ENCODE measurements around the gene CAGE1. TPM values are rescaled to one million over a fixed set of nuclear protein-coding genes. Genes with fewer than 3 reads are reported as not detected.

The CAGE1 gene
- total RNA-seq, 1 experiment from 2014 or later: 0.29 TPM

GRCh38 chr6:7292596-7293255, 96.8 kb downstream of the CAGE1 start:
- no peak overlapping the region for H3K4me2 ChIP-seq (ENCODE audit: low read length)
- no peaks in the 10 kb centered on the region for H3K4me1 ChIP-seq (ENCODE audit: insufficient read depth, low read length)
- TF ChIP-seq CTCF (conservative IDR thresholded peaks at IDR 0.05; ENCODE audit: low read depth, low read length) (no peak), EZH2 (IDR thresholded peaks at IDR 0.05; ENCODE audit: low read length, unreplicated experiment) (no peak), EZH2phosphoT487 (IDR thresholded peaks at IDR 0.05; ENCODE audit: borderline replicate concordance, low read length) (no peak)
- BruUV-seq (replicated peaks): no TSS peak
- H3K36me3 ChIP-seq (ENCODE audit: low read depth, low read length): peaks cover 69% of the 10 kb centered on the region
- no peak overlapping the region for H3K27ac ChIP-seq (ENCODE audit: low read length)
- H3K27me3 ChIP-seq (ENCODE audit: low read length): no peaks in the 10 kb centered on the region
- no peaks in the 10 kb centered on the region for H3F3A ChIP-seq (ENCODE audit: low read length, unreplicated experiment)
- H3K9me3 ChIP-seq (ENCODE audit: low read length): no peaks in the 10 kb centered on the region
- ChIA-PET CTCF (no interaction called here), POLR2A (ENCODE audit: unreplicated experiment) (interaction anchor here (0.5 kb wide), 1 partner anchor 11 kb away, joined by 3 read pairs; no protein-coding TSS in a partner anchor)
- no peak overlapping the region for H3K4me3 ChIP-seq (ENCODE audit: low read length)
- H3K79me2 ChIP-seq (ENCODE audit: low read length): no peaks in the 10 kb centered on the region
- H2AFZ ChIP-seq (ENCODE audit: low read length): no peak overlapping the region
- 0 out of 2 replicates have a peak, but pooled peaks cover 5% of the 10 kb centered on the region for H4K20me1 ChIP-seq (ENCODE audit: low read length)
- DNase-seq (no peak), ATAC-seq (no peak)
- no peak overlapping the region for H3K9ac ChIP-seq (ENCODE audit: low read length)
- no peaks in the 10 kb centered on the region for H3K9me2 ChIP-seq (replicated peaks; ENCODE audit: low read length)
- intact Hi-C loops (cut with micrococcal nuclease): no loop called here

- no peak for TF ChIP-seq EZH2 (IDR thresholded peaks at IDR 0.05; ENCODE audit: low read length, unreplicated experiment)
- TF ChIP-seq CTCF (conservative IDR thresholded peaks at IDR 0.05; ENCODE audit: low read depth, low read length): no peak
- no peak for TF ChIP-seq EZH2phosphoT487 (IDR thresholded peaks at IDR 0.05; ENCODE audit: borderline replicate concordance, low read length)
- no TSS peak for BruUV-seq (replicated peaks)
- ATAC-seq (no peak), DNase-seq (no peak)
- ChIA-PET POLR2A (ENCODE audit: unreplicated experiment) (no interaction called here), CTCF (no interaction called here)
- peaks cover 68% of the 10 kb centered on the region for H3K36me3 ChIP-seq (ENCODE audit: low read depth, low read length)
- no peaks in the 10 kb centered on the region for H3K79me2 ChIP-seq (ENCODE audit: low read length)
- no peak overlapping the region for H3K4me2 ChIP-seq (ENCODE audit: low read length)
- no peaks in the 10 kb centered on the region for H3K9me2 ChIP-seq (replicated peaks; ENCODE audit: low read length)
- no peak overlapping the region for H3K9ac ChIP-seq (ENCODE audit: low read length)
- no peak overlapping the region for H3K4me3 ChIP-seq (ENCODE audit: low read length)
- no peak overlapping the region for H2AFZ ChIP-seq (ENCODE audit: low read length)
- no peaks in the 10 kb centered on the region for H3K4me1 ChIP-seq (ENCODE audit: insufficient read depth, low read length)
- H3F3A ChIP-seq (ENCODE audit: low read length, unreplicated experiment): no peaks in the 10 kb centered on the region
- no peaks in the 10 kb centered on the region for H4K20me1 ChIP-seq (ENCODE audit: low read length)
- H3K27me3 ChIP-seq (ENCODE audit: low read length): no peaks in the 10 kb centered on the region
- no peaks in the 10 kb centered on the region for H3K9me3 ChIP-seq (ENCODE audit: low read length)
- H3K27ac ChIP-seq (ENCODE audit: low read length): no peak overlapping the region
- intact Hi-C loops (cut with micrococcal nuclease): no loop called here
Observed at GRCh38 chr6:7290079-7290478, 99.5 kb downstream of the CAGE1 start.

- ATAC-seq (no peak), DNase-seq (no peak)
- no TSS peak for BruUV-seq (replicated peaks)
- H3K27me3 ChIP-seq (ENCODE audit: low read length): no peaks in the 10 kb centered on the region
- H3K9me3 ChIP-seq (ENCODE audit: low read length): no peaks in the 10 kb centered on the region
- ChIA-PET POLR2A (ENCODE audit: unreplicated experiment) (no interaction called here), CTCF (no interaction called here)
- H3K4me2 ChIP-seq (ENCODE audit: low read length): no peak overlapping the region
- no peak overlapping the region for H2AFZ ChIP-seq (ENCODE audit: low read length)
- no peaks in the 10 kb centered on the region for H3K4me1 ChIP-seq (ENCODE audit: insufficient read depth, low read length)
- no peak overlapping the region for H3K4me3 ChIP-seq (ENCODE audit: low read length)
- no peak overlapping the region for H3K27ac ChIP-seq (ENCODE audit: low read length)
- H3K9ac ChIP-seq (ENCODE audit: low read length): no peak overlapping the region
- H4K20me1 ChIP-seq (ENCODE audit: low read length): no peaks in the 10 kb centered on the region
- peaks cover 44% of the 10 kb centered on the region for H3K36me3 ChIP-seq (ENCODE audit: low read depth, low read length)
- no peaks in the 10 kb centered on the region for H3F3A ChIP-seq (ENCODE audit: low read length, unreplicated experiment)
- H3K79me2 ChIP-seq (ENCODE audit: low read length): no peaks in the 10 kb centered on the region
- no peaks in the 10 kb centered on the region for H3K9me2 ChIP-seq (replicated peaks; ENCODE audit: low read length)
- intact Hi-C loops (cut with micrococcal nuclease): no loop called here
- TF ChIP-seq CTCF (conservative IDR thresholded peaks at IDR 0.05; ENCODE audit: low read depth, low read length) (no peak), EZH2phosphoT487 (IDR thresholded peaks at IDR 0.05; ENCODE audit: borderline replicate concordance, low read length) (no peak)
Observed at GRCh38 chr6:7285416-7285815, 104.1 kb downstream of the CAGE1 start.
